Activated naive CD8-positive, alpha-beta T cell treated with anti-CD3 and anti-CD28 coated beads, Interleukin-2, amount 50 U/mL, for 24 hours (primary cell): ENCODE data around the gene PDE9A.

Source experiments
- ATAC-seq: fragments of 150-1000 bp; cut with Tn5 transposase; one replicate; pipeline ENCODE4 v1.10.0; 2021
- DNase-seq: peaks from one replicate; pipeline ENCODE4 v3.0.0; 2021
- H3K27ac Mint-ChIP-seq: one replicate; pipeline ENCODE4 v1.8.0; 2021; ENCODE audit warnings: mild to moderate bottlenecking, mixed read lengths
- H3K27me3 Mint-ChIP-seq: one replicate; pipeline ENCODE4 v1.8.0; 2021; ENCODE audit warnings: mixed read lengths
- H3K36me3 Mint-ChIP-seq: one replicate; pipeline ENCODE4 v1.8.0; 2021; ENCODE audit warnings: low read depth, mixed read lengths
- H3K4me1 Mint-ChIP-seq: one replicate; pipeline ENCODE4 v1.8.0; 2021; ENCODE audit warnings: mixed read lengths
- H3K4me3 Mint-ChIP-seq: one replicate; pipeline ENCODE4 v1.8.0; 2021; ENCODE audit warnings: mild to moderate bottlenecking, moderate library complexity, mixed read lengths
- H3K9me3 Mint-ChIP-seq: one replicate; pipeline ENCODE4 v1.8.0; 2021; ENCODE audit warnings: mixed read lengths

PDE9A gene

DNA sequence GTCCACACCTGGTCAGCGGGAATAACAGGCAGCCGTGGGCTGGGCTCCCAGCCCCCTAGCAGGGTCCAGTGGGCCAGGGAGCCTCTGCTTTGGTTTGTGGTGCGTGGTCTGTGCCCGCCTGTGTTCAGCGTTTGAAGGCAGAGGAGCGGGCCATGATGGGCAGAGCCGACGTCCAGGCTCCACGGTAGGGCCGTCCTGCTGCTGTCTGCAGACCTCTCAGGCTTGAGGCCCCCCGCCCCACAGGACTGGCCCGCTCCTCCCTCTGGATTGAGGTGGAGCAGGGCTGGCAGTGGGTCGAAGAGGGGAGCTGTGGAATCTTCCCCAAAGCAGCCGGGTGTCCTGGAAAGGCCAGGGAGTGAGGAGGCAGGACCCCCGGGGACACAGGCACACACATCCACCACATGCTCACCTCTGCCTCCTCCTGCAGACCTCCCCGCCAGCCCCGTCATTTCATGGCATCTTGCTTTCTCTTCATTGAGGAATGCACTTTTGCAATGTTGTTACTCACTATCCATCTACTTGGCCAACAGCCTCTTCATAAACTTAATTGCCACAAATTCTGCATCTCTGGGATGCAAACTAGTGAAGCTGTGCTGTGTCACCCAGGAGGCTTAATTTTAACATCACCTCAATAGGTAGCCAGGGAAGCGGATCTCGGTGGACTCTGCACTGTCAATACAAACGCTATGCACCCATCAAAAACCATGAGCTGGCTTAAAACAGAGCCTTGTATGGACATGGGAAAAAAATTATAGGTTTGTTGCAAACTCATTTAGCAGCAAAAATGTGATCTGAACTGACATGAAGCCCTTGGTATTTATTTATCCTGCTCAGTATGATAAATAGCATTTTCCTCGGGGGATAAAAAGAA lies 85.9 kb downstream of the PDE9A start:
- H3K9me3 Mint-ChIP-seq = no peaks in the 10 kb centered on the region
- H3K4me3 Mint-ChIP-seq = no peak overlapping the region
- peaks cover 4% of the 10 kb centered on the region for H3K36me3 Mint-ChIP-seq
- no peak for DNase-seq
- ATAC-seq = no peak
- no peaks in the 10 kb centered on the region for H3K27me3 Mint-ChIP-seq
- H3K4me1 Mint-ChIP-seq = peaks cover 37% of the 10 kb centered on the region
- peak overlapping the region; percentile 56 for H3K27ac Mint-ChIP-seq

DNA sequence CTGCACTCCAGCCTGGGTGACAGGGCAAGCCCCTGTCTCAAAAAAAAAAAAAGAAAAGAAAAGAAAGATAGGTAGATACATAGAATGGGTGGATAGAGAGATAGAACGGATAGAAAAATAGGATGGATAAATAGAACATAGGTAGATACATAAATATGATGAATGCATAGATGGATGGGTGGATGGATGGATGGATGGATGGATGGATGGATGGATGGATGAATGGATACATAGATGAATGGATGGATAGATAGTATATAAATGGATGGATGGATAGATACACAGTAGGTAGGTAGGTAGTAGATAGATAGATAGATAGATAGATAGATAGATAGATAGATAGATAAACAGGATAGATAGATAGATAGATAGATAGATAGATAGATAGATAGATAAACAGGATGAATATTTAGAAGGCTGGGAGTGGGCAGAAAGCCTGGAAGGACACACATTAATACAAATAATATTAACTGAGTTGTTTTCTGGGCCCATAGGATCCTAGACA lies 87.0 kb downstream of the PDE9A start:
- H3K27me3 Mint-ChIP-seq = no peaks in the 10 kb centered on the region
- H3K9me3 Mint-ChIP-seq = no peaks in the 10 kb centered on the region
- H3K27ac Mint-ChIP-seq = no peak overlapping the region
- no peak overlapping the region for H3K4me3 Mint-ChIP-seq
- ATAC-seq = no peak
- H3K36me3 Mint-ChIP-seq = peaks cover 2% of the 10 kb centered on the region
- no peak for DNase-seq
- H3K4me1 Mint-ChIP-seq = peaks cover 28% of the 10 kb centered on the region

DNA sequence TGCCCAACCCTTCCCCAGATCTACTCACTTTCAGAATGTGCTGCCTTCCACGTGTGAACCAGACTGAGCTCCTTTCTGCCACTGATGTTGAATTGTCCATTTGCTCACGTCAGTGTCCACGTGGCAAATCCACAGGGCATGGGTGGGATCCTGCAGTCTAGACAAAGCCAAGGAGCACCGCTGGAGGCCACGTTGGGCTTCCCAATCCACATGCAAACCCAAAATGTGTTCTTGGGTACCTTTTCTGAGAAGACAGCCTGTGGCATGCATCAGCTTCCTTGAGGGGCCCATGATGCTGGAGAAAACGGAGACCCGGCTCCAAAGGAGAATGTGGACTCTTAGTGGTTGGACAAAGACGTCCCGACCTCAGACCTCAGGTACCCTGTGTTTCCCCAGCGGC lies 87.6 kb downstream of the PDE9A start:
- Mint-ChIP-seq H3K27ac (no peak overlapping the region), H3K36me3 (peaks cover under 1% of the 10 kb centered on the region), H3K9me3 (no peaks in the 10 kb centered on the region), H3K27me3 (no peaks in the 10 kb centered on the region), H3K4me1 (peaks cover 29% of the 10 kb centered on the region), H3K4me3 (no peak overlapping the region)
- ATAC-seq (no peak), DNase-seq (no peak)

DNA sequence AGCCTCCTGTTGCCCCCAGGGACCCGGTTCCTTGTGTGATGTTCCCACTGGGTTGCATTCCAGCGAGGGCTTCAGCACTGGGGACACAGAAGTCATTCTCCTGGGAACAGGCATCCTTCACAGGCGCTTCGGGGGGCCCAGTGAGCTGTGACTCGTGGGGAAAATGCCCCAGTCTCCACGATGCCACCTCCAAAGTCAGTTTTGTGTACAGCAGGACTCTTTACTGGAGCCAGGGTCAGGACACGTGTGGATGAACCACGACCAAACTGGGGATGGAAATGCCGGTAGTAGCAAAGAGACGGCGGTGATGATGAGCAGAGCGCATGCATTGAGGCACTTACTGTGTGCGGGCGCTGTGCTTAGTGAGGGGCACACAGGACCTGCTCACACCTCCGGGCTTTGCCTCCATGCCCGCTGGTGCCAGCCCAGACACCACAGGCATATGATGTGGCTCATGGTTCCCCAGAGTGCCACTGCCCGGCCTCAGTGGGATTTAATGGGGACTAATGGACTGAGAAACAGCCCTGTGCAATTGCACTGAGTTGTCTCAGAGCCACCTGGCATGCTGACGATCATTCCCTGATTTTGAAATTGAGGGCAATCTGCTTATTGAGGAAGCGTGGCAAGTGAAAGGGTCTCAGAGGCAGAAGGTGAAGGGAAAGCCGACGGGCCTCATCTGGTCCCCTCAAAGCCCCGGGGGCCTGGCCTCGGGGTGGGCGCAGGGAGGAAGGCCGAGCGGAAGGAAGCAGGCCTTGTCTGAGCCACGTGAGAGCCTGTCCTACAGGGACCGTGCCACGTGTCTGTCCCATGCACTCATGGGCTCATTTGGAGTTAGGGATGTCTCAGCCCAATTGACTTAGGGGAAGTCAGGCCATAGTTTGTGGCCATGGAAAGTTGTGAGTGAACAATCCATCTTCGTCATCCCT lies 91.4 kb downstream of the PDE9A start:
- DNase-seq (no peak), ATAC-seq (no peak)
- Mint-ChIP-seq H3K4me1 (peaks cover 21% of the 10 kb centered on the region), H3K4me3 (no peak overlapping the region), H3K27ac (no peak overlapping the region), H3K27me3 (no peaks in the 10 kb centered on the region), H3K9me3 (no peaks in the 10 kb centered on the region), H3K36me3 (no peaks in the 10 kb centered on the region)

DNA sequence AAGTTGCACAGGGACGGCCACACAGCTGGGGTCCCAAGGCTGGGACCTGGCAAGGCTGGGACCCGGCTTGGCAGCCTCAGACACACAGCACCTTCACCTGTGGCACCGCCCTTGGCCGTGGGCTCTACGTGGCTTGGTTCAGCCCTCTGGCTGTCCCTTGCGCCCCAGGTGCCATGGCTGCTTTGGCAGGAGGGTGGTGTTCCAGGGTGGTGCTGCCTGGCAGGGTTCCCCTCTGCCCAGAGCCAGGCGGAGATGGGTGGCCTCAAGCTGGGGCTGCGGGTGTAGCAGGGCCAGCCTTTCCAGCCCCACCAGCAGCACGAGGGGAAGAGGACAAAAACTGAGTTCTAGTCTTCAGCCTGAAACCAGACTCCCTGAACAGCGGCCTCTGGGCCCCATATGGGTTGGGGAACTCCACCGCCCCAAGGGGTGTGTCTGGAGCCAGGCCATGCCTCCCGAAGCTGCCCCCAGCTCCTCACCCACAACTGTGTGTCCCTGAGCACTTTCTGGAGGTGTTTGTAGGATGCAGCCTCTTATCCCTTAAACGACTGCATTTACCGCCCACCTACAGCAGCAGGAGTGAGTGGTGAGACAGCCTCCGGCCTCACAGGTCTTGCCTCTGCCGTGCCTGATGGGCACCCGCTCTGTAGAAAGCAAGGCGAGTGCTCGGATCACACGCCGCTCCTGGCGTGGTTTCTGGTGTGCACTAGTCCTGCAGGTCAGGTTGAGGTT lies 92.3 kb downstream of the PDE9A start:
- Mint-ChIP-seq H3K27ac (peak overlapping the region; percentile 86), H3K36me3 (no peaks in the 10 kb centered on the region)
- ATAC-seq = peak; percentile 27

DNA sequence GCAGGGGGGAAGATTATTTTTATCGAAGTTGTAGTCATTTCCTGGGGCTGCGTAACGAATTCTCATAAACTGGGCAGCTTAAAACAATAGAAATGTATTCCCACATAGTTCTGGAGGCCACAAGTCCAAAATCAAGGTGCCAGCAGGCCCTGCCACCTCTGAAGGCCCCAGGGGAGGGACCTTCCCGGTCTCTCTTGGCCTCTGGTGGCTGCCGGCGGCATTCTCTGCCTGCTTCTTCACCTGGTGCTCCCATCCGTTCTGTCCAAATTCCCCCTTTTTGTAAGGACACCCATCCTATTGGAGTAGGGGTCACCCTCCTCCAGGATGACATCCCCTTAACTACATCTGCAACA lies 92.8 kb downstream of the PDE9A start:
- ATAC-seq (peak; percentile 2), DNase-seq (peak; percentile 12)
- H3K9me3 Mint-ChIP-seq = no peaks in the 10 kb centered on the region
- H3K4me3 Mint-ChIP-seq = peak overlapping the region; percentile 55
- H3K27ac Mint-ChIP-seq = peak overlapping the region; percentile 86
- peaks cover 21% of the 10 kb centered on the region for H3K4me1 Mint-ChIP-seq
- H3K36me3 Mint-ChIP-seq = no peaks in the 10 kb centered on the region
- no peaks in the 10 kb centered on the region for H3K27me3 Mint-ChIP-seq

More for the DNA sequence above, 92.3 kb downstream of the PDE9A start:
- Mint-ChIP-seq H3K4me3 (no peak overlapping the region), H3K27me3 (no peaks in the 10 kb centered on the region), H3K9me3 (no peaks in the 10 kb centered on the region), H3K4me1 (peaks cover 21% of the 10 kb centered on the region)
- DNase-seq = peak; percentile 12

DNA sequence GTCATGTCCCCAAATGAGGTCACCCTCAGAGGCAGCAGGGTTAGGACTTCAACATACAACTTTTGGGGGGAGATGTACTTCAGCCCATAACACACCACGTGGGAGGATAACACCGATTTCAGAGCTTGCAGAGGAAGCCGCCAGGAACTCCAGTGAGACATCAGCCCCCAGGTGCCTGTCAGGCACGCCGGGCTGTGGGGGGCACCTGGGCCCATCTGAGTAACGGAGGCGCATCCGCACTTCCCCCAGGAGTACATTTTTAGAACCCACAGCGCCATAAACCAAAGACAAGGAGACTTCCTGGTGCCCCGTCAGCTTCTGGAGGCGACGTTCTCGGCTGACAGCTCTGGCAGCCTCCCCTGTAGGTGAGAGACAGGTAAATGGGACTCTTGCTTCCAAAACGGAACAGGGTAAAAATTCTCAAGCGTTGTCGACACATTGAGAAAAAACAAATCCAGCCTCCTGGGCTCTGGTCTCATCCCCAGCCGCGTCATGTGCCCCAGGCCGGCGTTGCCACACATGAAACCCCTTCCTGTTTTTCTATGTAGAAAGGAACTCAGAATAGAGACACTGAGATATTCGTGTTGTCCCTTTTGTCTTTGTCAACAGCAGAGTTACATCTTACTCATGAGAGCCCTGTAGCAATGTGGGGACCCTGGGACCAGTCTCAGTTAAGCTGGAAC lies 93.3 kb downstream of the PDE9A start:
- DNase-seq (peak; percentile 34), ATAC-seq (peak; percentile 44)
- H3K9me3 Mint-ChIP-seq = no peaks in the 10 kb centered on the region
- H3K4me1 Mint-ChIP-seq = peaks cover 21% of the 10 kb centered on the region
- H3K4me3 Mint-ChIP-seq = peak overlapping the region; percentile 55
- H3K27ac Mint-ChIP-seq = peak overlapping the region; percentile 86
- H3K36me3 Mint-ChIP-seq = no peaks in the 10 kb centered on the region
- no peaks in the 10 kb centered on the region for H3K27me3 Mint-ChIP-seq

DNA sequence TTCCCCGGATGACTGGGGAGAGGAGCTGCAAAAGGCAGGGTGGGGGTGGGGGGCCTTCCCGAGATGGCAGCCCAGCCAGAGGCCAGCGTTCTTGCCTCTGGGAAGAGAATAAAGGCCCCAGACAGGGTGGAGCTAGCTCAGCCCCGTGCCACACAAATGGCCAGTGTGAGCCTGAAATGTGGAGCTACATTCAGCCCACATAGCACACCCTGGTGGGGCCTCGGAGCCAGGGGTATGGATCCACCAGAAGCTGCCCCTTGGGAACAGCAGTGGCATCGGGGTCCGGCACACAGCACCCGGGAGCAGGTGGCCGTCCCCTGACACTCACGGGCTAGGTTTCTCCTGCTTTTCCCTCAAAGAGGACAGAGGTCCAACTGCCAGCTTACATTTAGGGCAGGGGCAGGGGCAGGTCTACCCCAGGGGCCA lies 93.9 kb downstream of the PDE9A start:
- Mint-ChIP-seq H3K4me3 (no peak overlapping the region), H3K9me3 (no peaks in the 10 kb centered on the region), H3K27me3 (no peaks in the 10 kb centered on the region), H3K27ac (peak overlapping the region; percentile 86), H3K36me3 (no peaks in the 10 kb centered on the region), H3K4me1 (peaks cover 21% of the 10 kb centered on the region)
- ATAC-seq (no peak), DNase-seq (no peak)

DNA sequence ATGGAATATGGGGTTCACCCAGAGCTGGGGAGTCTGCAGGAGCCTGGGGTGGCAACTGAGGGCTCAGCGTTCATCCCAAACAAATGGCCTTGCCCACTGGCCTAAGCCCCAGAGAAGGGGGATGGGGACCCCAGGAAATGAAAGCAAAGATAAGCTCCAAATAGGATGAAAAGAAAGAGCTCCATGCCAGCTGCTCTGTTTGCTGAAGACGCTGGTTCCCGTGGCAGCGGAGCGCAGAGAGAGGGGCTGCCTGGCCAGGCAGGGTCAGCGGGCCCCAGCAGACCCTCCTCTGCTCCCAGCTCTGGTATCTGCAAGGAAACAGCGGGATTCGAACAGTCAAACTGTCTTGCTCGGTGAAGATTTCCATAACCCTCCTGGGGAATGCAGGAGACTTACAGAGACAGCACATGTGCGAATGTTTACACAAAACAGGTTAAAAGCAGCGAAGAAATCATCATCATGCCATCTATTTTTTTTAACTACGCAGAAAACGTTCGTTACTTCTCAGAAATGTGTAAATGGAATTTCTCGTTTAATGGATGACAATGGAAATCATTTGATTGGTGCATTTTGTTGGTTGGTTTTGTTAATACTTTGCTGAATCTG lies 94.4 kb downstream of the PDE9A start:
- DNase-seq (no peak), ATAC-seq (no peak)
- H3K27me3 Mint-ChIP-seq = no peaks in the 10 kb centered on the region
- no peaks in the 10 kb centered on the region for H3K9me3 Mint-ChIP-seq
- H3K27ac Mint-ChIP-seq = no peak overlapping the region
- no peaks in the 10 kb centered on the region for H3K36me3 Mint-ChIP-seq
- H3K4me1 Mint-ChIP-seq = peaks cover 21% of the 10 kb centered on the region
- no peak overlapping the region for H3K4me3 Mint-ChIP-seq

DNA sequence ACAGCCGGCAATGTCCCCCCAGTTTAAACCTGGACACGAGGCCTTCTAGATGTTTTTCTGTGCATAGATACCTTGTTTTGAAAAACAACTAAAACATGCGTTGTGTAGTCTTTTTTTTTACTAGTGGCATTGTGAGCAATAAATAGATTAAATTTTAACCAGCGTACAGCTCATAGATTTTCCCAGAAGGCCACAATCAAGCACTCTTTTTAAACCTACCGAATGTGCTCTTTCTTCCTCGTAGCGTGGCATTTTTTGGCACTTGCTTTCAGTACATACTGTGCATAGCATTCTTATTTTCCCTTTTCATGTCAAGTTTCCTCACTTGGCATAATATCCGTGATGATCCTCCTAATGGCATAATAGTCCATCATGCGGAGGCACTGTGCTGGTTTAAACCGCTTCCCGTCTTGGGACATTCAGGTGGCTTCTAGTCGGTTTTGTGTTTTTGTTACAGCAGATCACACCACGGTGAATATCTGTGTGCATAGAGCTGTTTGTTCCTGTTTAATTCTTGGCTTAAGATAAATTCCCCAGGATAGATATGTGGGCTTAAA lies 95.3 kb downstream of the PDE9A start:
- H3K4me1 Mint-ChIP-seq = peaks cover 21% of the 10 kb centered on the region
- H3K27ac Mint-ChIP-seq = no peak overlapping the region
- no peaks in the 10 kb centered on the region for H3K9me3 Mint-ChIP-seq
- no peak overlapping the region for H3K4me3 Mint-ChIP-seq
- no peak for DNase-seq
- no peak for ATAC-seq
- H3K36me3 Mint-ChIP-seq = no peaks in the 10 kb centered on the region
- H3K27me3 Mint-ChIP-seq = no peaks in the 10 kb centered on the region

DNA sequence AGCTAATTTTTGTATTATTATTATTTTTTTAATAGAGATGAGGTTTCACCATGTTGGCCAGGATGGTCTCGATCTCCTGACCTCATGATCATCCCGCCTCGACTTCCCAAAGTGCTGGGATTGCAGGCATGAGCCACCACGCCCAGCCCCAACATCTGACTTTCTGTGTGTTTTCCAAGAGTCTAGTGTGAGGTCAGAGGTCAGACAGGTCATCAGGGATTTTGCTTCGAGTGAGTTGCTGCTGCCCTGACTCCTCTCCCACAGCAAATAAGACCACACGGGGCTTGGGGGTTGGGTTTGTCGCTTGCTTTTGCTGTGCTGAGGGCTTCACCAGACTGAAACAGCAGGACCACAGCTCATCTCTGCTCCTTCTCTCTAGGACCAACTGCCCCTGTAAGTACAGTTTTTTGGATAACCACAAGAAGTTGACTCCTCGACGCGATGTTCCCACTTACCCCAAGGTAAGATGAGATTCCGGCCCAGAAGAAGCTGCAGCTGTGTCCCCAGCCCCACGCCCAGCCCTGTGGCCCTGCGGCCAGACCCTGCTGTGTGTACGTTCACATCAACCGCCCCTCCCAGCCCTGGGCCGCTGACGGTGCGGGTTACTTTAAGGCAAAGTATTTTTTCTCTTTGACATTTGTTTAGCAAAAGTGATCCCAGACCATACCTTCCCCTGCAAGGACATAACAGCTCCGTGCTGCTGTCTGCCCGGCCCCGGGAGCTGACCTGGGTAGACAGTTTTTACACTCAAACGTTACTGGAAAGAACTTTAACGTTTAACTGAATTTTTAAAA lies 97.5 kb downstream of the PDE9A start:
- no peaks in the 10 kb centered on the region for H3K36me3 Mint-ChIP-seq
- ATAC-seq = no peak
- H3K27ac Mint-ChIP-seq = no peak overlapping the region
- no peaks in the 10 kb centered on the region for H3K9me3 Mint-ChIP-seq
- peaks cover 17% of the 10 kb centered on the region for H3K4me1 Mint-ChIP-seq
- no peak for DNase-seq
- H3K4me3 Mint-ChIP-seq = no peak overlapping the region
- no peaks in the 10 kb centered on the region for H3K27me3 Mint-ChIP-seq

DNA sequence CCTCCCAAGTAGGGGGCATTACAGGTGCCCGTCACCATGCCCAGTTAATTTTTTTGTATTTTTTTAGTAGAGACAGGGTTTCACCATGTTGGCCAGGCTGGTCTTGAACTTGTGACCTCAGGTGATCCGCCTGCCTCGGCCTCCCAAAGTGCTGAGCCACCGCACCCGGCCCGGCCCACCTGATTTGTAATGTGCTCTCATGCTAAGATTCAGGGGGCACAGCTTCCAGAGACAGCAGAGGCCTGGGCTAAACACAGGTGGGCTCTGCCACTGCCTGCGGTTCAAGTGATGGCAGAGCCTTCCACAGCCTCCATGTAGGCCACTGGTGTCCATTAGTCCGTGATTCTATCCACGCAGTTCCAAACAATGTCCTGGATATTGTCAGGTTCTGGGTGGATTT lies 98.4 kb downstream of the PDE9A start:
- peaks cover 8% of the 10 kb centered on the region for H3K4me1 Mint-ChIP-seq
- H3K27me3 Mint-ChIP-seq = no peaks in the 10 kb centered on the region
- H3K9me3 Mint-ChIP-seq = no peaks in the 10 kb centered on the region
- H3K4me3 Mint-ChIP-seq = no peak overlapping the region
- no peaks in the 10 kb centered on the region for H3K36me3 Mint-ChIP-seq
- DNase-seq (no peak), ATAC-seq (no peak)
- H3K27ac Mint-ChIP-seq = no peak overlapping the region

DNA sequence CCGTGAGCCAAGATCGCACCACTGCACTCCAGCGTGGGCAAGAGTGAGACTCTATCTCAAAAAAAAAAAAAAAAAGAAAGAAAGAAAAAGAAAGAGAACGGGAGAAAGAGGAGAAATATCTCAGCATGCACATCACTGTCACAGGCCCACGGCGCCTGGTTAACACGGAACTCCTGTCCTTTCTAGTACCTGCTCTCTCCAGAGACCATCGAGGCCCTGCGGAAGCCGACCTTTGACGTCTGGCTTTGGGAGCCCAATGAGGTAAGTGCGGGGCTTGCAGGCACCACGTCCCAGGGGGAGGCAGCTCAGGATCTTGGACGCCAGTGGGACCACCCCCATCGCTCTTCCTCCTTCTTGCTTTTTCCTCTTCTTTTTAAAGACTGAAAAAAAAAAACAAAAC lies 100.4 kb downstream of the PDE9A start:
- Mint-ChIP-seq H3K4me3 (no peak overlapping the region), H3K27ac (no peak overlapping the region), H3K9me3 (no peaks in the 10 kb centered on the region), H3K36me3 (no peaks in the 10 kb centered on the region), H3K27me3 (no peaks in the 10 kb centered on the region), H3K4me1 (no peaks in the 10 kb centered on the region)
- ATAC-seq (no peak), DNase-seq (no peak)
